ENCODE results near the gene CDC42EP5.

DNA sequence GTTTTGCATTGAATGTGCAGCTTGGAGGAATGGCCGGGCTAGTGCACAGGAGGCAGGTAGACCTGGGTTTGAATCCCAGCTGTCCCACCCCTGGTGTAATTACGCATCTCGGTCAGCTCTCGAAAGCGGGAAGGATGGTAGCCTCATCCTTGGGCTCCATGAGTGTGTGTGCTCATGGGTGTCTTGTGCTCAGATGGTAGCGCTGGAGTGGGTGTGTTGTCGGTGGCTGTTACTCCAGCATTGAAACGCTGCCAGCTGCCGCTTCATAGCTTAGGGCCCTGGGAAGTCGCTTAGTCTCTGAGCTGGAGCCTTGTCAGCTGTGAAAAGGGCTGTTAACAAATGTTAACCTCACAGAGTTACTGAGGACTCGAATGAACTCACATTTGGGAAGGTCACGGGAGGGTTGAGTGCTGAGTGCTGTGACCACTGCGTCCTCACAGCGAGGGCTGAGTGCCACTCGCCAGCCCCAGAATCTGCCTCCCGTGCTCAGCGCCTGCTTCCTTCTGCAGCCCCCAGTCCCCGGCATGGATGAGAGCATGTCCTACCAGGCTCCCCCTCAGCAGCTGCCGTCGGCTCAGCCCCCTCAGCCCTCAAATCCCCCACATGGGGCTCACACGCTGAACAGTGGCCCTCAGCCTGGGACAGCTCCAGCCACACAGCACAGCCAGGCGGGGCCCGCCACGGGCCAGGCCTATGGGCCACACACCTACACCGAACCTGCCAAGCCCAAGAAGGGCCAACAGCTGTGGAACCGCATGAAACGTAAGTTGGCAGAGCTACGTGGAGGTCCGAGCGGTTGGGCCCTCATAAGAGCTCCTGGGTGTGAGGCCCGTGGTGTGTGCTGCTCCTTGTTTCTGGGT is 18.9 kb downstream of the CDC42EP5 start:
- TF ChIP-seq, protein P1, sequence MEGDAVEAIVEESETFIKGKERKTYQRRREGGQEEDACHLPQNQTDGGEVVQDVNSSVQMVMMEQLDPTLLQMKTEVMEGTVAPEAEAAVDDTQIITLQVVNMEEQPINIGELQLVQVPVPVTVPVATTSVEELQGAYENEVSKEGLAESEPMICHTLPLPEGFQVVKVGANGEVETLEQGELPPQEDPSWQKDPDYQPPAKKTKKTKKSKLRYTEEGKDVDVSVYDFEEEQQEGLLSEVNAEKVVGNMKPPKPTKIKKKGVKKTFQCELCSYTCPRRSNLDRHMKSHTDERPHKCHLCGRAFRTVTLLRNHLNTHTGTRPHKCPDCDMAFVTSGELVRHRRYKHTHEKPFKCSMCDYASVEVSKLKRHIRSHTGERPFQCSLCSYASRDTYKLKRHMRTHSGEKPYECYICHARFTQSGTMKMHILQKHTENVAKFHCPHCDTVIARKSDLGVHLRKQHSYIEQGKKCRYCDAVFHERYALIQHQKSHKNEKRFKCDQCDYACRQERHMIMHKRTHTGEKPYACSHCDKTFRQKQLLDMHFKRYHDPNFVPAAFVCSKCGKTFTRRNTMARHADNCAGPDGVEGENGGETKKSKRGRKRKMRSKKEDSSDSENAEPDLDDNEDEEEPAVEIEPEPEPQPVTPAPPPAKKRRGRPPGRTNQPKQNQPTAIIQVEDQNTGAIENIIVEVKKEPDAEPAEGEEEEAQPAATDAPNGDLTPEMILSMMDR (IDR thresholded peaks at IDR 0.05; ENCODE audit: low read depth, low read length, poor library complexity, severe bottlenecking): no peak
- no peak for TF ChIP-seq EZH2phosphoT487 (IDR thresholded peaks at IDR 0.05; ENCODE audit: borderline replicate concordance, low read length)
